ENCODE measurements around the gene EPC1.
A peak's percentile ranks its signal among the peaks of the same experiment; 100 is the strongest.
"Not testable (repeated sequence)": the region's sequence is repeated elsewhere in the genome, so short reads cannot be mapped to it uniquely, and the experiment has no call there.

EPC1 gene

GRCh38 chr10:32346551-32347362 is at the start of gene EPC1:
Gene EPC1, minus strand, starts transcription at chr10:32347158. Its CDS starts 243 bp downstream, at chr10:32346915.
- Mint-ChIP-seq H3K4me1 (ENCODE audit: low read depth) (peaks cover 68% of the 10 kb centered on the region), H3K4me3 (peak within 1 kb of the TSS; percentile 96), H3K27me3 (no peaks in the 10 kb centered on the region), H3K27ac (peak within 1 kb of the TSS; percentile 100), H3K36me3 (ENCODE audit: low read depth) (peaks cover 40% of the 10 kb centered on the region), H3K9me3 (no peaks in the 10 kb centered on the region)
- DNase-seq = peak; percentile 92

GRCh38 chr10:32393911-32394310 is 47.0 kb upstream of the EPC1 start:
- Mint-ChIP-seq H3K27ac (no peak overlapping the region), H3K9me3 (no peaks in the 10 kb centered on the region), H3K4me1 (ENCODE audit: low read depth) (no peaks in the 10 kb centered on the region), H3K4me3 (no peak overlapping the region), H3K36me3 (ENCODE audit: low read depth) (no peaks in the 10 kb centered on the region), H3K27me3 (no peaks in the 10 kb centered on the region)
- no peak for DNase-seq

GRCh38 chr10:32392284-32392683 is 45.3 kb upstream of the EPC1 start:
- not testable (repeated sequence) for H3K27ac Mint-ChIP-seq, H3K9me3 Mint-ChIP-seq

GRCh38 chr10:32390193-32390592 is 43.2 kb upstream of the EPC1 start:
- no peak for DNase-seq
- Mint-ChIP-seq H3K27ac (no peak overlapping the region), H3K36me3 (ENCODE audit: low read depth) (no peaks in the 10 kb centered on the region), H3K27me3 (no peaks in the 10 kb centered on the region), H3K4me3 (no peak overlapping the region), H3K4me1 (ENCODE audit: low read depth) (peaks cover 12% of the 10 kb centered on the region), H3K9me3 (no peaks in the 10 kb centered on the region)

More at GRCh38 chr10:32392284-32392683, 45.3 kb upstream of the EPC1 start:
- DNase-seq; H3K36me3 Mint-ChIP-seq (ENCODE audit: low read depth); H3K4me3 Mint-ChIP-seq; H3K4me1 Mint-ChIP-seq (ENCODE audit: low read depth); H3K27me3 Mint-ChIP-seq: not testable (repeated sequence)

- Mint-ChIP-seq H3K27me3 (no peaks in the 10 kb centered on the region), H3K4me1 (ENCODE audit: low read depth) (peaks cover 12% of the 10 kb centered on the region), H3K27ac (no peak overlapping the region), H3K36me3 (ENCODE audit: low read depth) (no peaks in the 10 kb centered on the region), H3K9me3 (no peaks in the 10 kb centered on the region), H3K4me3 (no peak overlapping the region)
- no peak for DNase-seq
These were observed 41.5 kb upstream of the EPC1 start for GRCh38 chr10:32388258-32389027.

- Mint-ChIP-seq H3K27me3 (no peaks in the 10 kb centered on the region), H3K9me3 (no peaks in the 10 kb centered on the region), H3K27ac (no peak overlapping the region), H3K4me1 (ENCODE audit: low read depth) (peaks cover 14% of the 10 kb centered on the region), H3K36me3 (ENCODE audit: low read depth) (no peaks in the 10 kb centered on the region), H3K4me3 (no peak overlapping the region)
- no peak for DNase-seq
These were observed 39.8 kb upstream of the EPC1 start for GRCh38 chr10:32386623-32387260.

- Mint-ChIP-seq H3K27ac (no peak overlapping the region), H3K36me3 (ENCODE audit: low read depth) (no peaks in the 10 kb centered on the region), H3K4me1 (ENCODE audit: low read depth) (peaks cover 16% of the 10 kb centered on the region), H3K4me3 (no peak overlapping the region), H3K27me3 (no peaks in the 10 kb centered on the region), H3K9me3 (no peaks in the 10 kb centered on the region)
- no peak for DNase-seq
These were observed 37.2 kb upstream of the EPC1 start for GRCh38 chr10:32384171-32384570.

GRCh38 chr10:32381165-32381564 is 34.2 kb upstream of the EPC1 start:
- DNase-seq = no peak
- Mint-ChIP-seq H3K27ac (no peak overlapping the region), H3K4me3 (no peak overlapping the region), H3K27me3 (no peaks in the 10 kb centered on the region), H3K9me3 (no peaks in the 10 kb centered on the region), H3K36me3 (ENCODE audit: low read depth) (peaks cover 3% of the 10 kb centered on the region), H3K4me1 (ENCODE audit: low read depth) (peaks cover 7% of the 10 kb centered on the region)

GRCh38 chr10:32379950-32380551 is 33.1 kb upstream of the EPC1 start:
- Mint-ChIP-seq H3K27me3 (no peaks in the 10 kb centered on the region), H3K9me3 (no peaks in the 10 kb centered on the region), H3K4me1 (ENCODE audit: low read depth) (peaks cover 14% of the 10 kb centered on the region), H3K36me3 (ENCODE audit: low read depth) (peaks cover 3% of the 10 kb centered on the region), H3K27ac (no peak overlapping the region), H3K4me3 (no peak overlapping the region)
- no peak for DNase-seq

- H3K36me3 Mint-ChIP-seq (ENCODE audit: low read depth) = peaks cover 3% of the 10 kb centered on the region
- H3K4me1 Mint-ChIP-seq (ENCODE audit: low read depth) = peaks cover 19% of the 10 kb centered on the region
- no peaks in the 10 kb centered on the region for H3K9me3 Mint-ChIP-seq
- no peak overlapping the region for H3K27ac Mint-ChIP-seq
- no peaks in the 10 kb centered on the region for H3K27me3 Mint-ChIP-seq
- no peak overlapping the region for H3K4me3 Mint-ChIP-seq
- no peak for DNase-seq
These were observed 32.5 kb upstream of the EPC1 start for GRCh38 chr10:32379318-32379949.

- Mint-ChIP-seq H3K27ac (no peak overlapping the region), H3K4me1 (ENCODE audit: low read depth) (peaks cover 25% of the 10 kb centered on the region), H3K9me3 (no peaks in the 10 kb centered on the region), H3K36me3 (ENCODE audit: low read depth) (peaks cover 3% of the 10 kb centered on the region), H3K4me3 (no peak overlapping the region), H3K27me3 (no peaks in the 10 kb centered on the region)
- DNase-seq = peak; percentile 88
These were observed 31.7 kb upstream of the EPC1 start for GRCh38 chr10:32378363-32379317.

- no peak for DNase-seq
- Mint-ChIP-seq H3K9me3 (no peaks in the 10 kb centered on the region), H3K4me1 (ENCODE audit: low read depth) (peaks cover 33% of the 10 kb centered on the region), H3K27me3 (no peaks in the 10 kb centered on the region), H3K4me3 (no peak overlapping the region), H3K36me3 (ENCODE audit: low read depth) (peaks cover 3% of the 10 kb centered on the region), H3K27ac (no peak overlapping the region)
These were observed 30.7 kb upstream of the EPC1 start for GRCh38 chr10:32377458-32378259.

- H3K9me3 Mint-ChIP-seq = no peaks in the 10 kb centered on the region
- no peak for DNase-seq
- peaks cover 39% of the 10 kb centered on the region for H3K4me1 Mint-ChIP-seq (ENCODE audit: low read depth)
- no peaks in the 10 kb centered on the region for H3K27me3 Mint-ChIP-seq
- H3K36me3 Mint-ChIP-seq (ENCODE audit: low read depth) = peaks cover 9% of the 10 kb centered on the region
- H3K27ac Mint-ChIP-seq = peak overlapping the region; percentile 89
- no peak overlapping the region for H3K4me3 Mint-ChIP-seq
These were observed 29.8 kb upstream of the EPC1 start for GRCh38 chr10:32376771-32377170.
